Muscle of back (tissue), 11 donors: ENCODE measurements around the gene P2RY8. TPM values are rescaled to one million over a fixed set of nuclear protein-coding genes. Genes with fewer than 3 reads are reported as not detected.
A peak's percentile ranks its signal among the peaks of the same experiment; 100 is the strongest.
"Not testable (repeated sequence)": the region's sequence is repeated elsewhere in the genome, so short reads cannot be mapped to it uniquely, and the experiment has no call there.

ENCODE experiments used
- DNase-seq, 3 donors: peaks; one replicate each; pipeline versions ENCODE4 v3.0.0 to v3.0.0-alpha.2; 2013
- polyA plus RNA-seq, 10 donors: library from polyadenylated mRNA; unstranded; fragments of 120-200 nt; gene quantifications; one replicate each; pipeline ENCODE4 v1.2.1, GENCODE V29; 2013; ENCODE audit not compliant: insufficient read length in 10 of 10

P2RY8 gene
- polyA plus RNA-seq, 10 donors, result 0.17 to 5.1 (median 1.0) TPM

DNA sequence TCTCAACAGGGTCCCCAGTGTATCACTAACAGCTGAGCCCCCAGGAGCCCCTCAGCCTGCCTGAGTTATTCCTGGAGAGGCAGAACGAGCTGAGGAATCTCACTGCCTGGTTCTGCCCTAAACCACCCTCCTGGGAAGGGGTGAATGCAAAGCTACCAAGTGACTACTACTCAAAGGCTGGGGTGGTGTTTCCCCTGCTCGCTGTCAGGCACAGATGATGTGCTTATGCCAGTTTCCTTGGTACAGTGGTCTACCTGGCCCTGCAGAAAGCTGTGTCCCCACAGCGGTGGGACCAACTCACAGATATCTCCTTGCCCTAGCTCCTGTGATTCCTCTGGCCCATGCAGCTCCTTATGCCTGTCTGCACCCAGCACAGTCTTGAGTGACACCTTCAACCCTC is 48.8 kb downstream of the P2RY8 start:
- DNase-seq, result no peak

- DNase-seq, result no peak
These were observed 49.6 kb downstream of the P2RY8 start for GRCh38 chrX:1487401-1487800.

DNA sequence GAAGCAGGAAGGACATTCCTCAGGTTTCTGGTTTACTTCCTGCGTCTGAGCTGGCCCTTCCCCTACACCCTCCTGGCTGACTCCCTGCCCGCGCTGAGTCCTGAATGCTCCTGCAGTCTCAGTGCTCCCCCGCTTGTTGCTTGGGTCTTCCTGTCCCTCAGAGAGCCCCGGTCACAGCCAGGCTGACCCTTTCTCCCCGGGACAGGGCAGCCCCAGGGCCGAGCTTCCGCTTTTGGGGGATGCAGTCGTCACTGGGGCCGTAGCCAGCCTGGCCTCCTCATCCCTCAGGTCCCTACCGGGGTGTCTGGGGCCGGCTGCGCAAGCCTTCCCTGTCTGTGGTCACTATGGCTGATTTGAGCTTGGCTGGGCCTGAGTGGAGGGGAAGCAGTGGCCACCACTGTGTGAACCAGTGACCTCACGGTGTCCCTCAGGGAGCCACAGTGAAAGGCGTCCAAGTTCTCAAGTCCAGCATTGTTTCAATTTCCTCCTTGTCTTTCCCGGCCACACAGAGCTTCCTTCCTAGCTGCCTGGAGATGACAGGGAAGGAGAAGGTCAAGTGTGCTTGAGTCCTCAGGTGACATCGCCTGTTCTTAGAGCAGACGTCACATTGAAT is 50.1 kb downstream of the P2RY8 start:
- peak in 1 of 3 donors; percentile 61 for DNase-seq

DNA sequence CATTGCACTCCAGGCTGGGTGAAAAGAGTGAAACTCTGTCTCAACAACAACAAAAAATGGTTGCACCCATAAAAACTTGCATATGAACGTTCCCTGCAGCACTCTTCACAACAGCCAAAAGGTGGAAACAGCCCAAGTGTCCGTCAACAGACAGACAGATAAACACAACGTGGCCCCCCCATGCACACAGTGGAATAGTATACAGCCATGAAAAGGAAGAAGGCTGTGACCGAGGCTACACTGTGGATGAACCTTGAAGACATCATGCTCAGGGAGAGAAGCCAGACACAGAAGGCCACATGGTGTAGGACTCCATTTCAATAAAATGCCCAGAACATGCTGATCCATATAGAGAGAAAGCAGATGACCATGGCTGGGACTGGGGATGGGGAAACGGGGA is 50.8 kb downstream of the P2RY8 start:
- DNase-seq, result no peak

DNA sequence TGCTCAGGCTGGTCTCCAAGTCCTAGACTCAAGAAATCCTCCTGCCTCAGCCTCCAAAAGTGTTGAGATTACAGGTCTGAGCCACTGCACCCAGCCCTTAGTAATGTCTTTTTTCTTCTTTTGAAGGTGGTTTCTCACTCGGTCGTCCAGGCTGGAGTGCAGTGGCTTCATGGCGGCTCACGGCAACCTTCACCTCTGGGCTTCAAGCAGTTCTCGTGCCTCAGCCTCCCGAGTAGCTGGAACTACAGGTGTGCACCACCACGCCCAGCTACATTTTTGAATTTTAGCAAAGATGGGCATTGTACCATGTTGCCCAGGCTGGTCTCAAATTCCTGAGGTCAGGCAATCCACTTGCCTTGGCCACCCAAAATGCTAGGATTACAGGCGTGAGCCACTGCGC is 52.0 kb downstream of the P2RY8 start:
- no peak for DNase-seq

DNA sequence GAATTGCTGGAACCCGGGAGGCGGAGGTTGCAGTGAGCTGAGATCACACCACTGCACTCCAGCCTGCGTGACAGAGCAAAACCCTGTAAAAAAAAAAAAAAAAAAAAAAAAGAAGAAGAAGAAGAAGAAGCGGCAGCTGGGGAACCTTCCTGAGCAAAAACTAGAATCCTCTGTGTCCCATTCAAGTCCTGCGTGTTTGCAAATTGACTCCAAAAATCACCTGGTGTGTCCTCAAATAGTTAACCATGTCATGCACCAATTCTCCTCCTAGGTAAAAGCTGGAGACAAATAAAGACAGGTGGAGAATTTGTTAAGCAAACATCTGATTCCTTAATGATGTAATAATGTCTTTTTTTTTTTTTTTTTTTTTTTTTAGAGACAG is 52.4 kb downstream of the P2RY8 start:
- no peak for DNase-seq

- no peak for DNase-seq
These were observed 52.9 kb downstream of the P2RY8 start for GRCh38 chrX:1483843-1484637.

DNA sequence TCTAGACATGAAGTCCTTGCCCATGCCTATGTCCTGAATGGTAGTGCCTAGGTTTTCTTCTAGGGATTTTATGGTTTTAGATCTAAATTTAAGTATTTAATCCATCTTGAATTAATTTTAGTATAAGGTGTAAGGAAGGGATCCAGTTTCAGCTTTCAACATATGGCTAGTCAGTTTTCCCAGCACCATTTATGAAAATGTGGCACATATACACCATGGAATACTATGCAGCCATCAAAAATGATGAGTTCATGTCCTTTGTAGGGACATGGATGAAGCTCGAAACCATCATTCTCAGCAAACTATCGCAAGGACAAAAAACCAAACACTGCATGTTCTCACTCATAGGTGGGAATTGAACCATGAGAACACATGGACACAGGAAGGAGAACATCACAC is 54.5 kb downstream of the P2RY8 start:
- DNase-seq, result not testable (repeated sequence)

DNA sequence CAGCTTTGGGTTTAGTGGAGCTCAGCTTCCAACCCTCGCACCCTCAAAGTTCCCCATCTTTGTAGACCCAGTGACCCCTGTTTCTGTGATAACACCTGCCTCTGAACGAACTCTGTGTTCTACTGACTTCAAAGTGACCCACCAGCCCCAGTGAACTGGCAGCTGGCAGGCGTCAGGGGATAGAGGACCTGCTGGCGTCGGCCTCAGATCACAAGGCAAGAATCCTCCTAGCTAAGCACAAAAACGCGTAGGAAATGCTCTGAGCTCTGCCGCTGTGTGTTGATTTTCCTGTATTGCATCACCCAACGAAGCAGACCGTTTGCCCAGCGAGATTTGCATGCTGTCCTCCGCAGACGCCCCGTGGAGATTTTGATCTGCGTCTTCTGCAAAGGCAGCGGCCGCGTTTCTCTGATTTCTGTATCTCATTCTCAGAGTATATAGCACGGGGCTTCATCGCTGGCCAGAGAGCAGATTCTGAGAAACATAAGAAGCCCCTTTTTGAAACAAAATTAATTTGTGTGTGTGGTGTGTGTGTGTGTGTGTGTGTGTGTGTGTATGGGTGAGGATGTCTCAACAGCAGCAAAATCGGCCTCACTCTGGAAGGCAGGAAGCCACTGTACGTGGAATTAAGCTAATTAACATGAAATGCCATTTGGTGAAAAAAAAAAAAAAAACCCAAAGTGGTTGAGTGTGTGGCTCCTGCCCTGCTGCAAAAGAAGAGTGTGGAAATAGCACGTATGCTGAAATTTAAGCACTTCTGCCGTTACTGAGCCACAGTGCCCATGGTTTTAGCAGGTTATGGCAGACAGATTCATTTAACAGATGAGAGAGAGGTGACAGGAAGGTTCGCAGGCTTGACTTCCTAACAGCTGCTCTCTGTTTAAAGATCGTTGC is 55.1 kb downstream of the P2RY8 start:
- peak; percentile 52 to 67 (median 64) for DNase-seq

GRCh38 chrX:1480082-1480785 is 56.8 kb downstream of the P2RY8 start:
- DNase-seq, result no peak

DNA sequence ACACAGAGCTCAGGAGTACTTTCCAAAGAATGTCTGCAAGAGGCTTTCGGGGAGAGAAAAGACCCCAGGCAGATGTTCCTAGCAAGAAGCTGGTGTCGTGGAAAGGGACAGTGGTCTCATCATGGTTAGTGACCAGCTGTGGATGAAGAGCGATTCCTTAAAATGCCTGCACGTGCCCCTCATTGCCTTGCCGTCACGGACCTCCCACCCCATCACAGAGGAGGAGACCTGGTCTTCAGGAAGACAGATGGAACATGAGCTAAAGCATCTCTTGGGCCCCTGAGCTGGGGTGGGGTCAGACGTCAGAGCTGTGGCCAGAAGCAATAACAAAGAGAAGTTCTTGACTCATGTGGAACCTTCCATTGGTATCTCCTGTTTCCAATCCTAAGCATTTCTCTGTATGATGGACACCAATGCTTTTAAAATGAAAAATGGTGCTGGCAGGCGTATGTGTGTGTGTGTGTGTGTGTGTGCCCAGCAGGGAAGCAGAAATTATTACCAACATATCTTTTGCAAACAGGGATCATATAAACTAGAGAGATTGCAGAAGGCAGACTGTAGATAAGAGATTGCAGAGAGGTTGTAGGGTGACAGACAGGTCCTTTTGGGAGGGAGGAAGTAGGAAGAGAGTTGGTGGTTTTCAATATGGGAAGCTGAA is 59.1 kb downstream of the P2RY8 start:
- DNase-seq, result no peak

DNA sequence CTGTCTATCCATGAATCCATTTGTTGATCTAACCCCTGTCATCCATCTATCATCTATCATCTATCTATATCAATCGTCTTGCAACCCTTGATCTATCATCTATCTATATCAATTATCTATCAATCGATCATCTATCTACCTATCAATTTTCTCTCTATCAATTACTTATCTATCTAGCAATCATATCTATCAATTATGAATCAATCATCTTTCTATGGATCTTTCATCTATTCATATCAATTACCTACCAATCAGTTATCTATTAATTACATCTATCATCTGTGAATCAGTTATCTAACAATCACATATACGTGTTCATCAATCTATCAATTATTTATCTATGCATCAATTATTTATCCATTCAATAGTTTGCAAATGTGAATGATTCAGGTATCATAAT is 59.8 kb downstream of the P2RY8 start:
- DNase-seq, result no peak

GRCh38 chrX:1476682-1477081 is 60.3 kb downstream of the P2RY8 start:
- DNase-seq, result no peak

DNA sequence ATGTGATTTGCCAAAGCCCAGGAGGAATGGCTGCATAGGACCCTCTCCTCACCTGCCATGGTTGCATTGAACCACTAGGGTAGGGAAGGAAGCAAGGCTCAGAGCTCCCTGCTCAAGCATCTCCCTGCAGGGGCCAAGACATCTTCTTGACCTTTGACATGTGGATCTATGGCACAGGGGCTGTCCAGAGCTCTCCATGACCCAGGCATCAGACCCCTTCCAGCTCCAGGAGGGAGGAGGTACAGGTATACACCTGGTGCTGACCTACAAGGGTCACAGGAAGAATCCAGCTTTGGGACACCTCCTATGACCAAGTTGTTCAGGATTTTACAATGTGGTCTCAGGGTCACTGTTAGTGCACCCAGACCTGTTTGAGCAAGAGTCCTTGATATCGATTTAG is 61.1 kb downstream of the P2RY8 start:
- DNase-seq, result no peak

- DNase-seq, result no peak
These were observed 61.5 kb downstream of the P2RY8 start for GRCh38 chrX:1475481-1475880.

DNA sequence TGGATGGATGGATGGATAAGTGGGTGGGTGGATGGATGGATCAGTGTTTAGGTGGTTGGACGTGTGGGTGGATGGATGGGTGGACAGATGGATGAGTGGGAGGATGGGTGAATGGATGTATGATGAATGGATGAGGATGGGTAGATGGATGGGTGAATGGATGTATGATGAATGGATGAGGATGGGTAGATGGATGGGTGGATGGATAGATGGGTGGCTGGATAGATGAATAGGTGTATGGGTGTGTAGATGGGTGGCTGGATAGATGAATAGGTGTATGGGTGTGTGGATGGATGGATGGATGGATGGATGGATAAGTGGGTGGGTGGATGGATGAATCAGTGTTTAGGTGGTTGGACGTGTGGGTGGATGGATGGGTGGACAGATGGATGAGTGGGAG is 62.4 kb downstream of the P2RY8 start:
- not testable (repeated sequence) for DNase-seq

DNA sequence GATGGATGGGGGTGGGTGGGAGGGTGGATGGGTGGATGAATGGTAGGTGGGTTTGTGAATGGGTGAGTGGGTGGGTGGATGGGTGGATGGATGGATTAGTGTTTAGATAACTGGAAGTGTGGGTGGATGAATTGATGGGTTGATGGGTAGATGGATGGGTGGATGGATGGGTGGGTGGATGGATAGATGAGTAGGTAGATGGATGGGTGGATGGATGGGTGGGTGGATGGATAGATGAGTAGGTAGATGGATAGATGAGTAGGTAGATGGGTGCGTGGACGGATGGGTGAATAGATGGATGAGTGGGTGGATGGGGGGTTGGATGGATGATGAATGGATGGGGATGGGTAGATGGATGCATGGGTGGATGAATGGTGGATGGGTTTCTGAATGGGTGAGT is 64.0 kb downstream of the P2RY8 start:
- no peak for DNase-seq

DNA sequence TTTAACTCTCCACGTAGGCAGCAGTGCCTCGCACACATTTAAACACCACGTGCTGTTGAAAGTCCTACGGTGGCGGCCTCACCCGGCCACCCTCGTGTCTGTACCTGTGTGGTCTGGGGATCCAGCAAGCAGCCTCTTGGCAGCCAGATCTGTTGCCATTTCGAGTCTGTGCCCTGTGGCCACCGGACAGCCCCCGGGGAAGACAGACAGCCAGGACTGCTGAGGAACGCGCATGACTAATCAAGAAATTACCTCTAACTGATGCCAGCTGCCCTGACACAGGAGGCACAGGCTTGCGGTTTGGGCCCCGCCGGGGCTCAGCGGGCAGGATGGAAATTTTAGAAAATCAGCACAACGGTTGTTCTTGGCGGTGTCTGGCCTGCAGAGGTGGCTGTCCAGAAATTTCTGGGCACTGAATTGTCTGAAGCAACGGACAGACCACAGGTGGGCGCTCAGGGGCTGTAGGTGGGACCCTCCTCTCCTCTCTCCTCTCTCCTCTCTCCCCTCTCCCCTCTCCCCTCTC is 68.7 kb downstream of the P2RY8 start:
- no peak for DNase-seq

GRCh38 chrX:1466971-1467561 is 69.9 kb downstream of the P2RY8 start:
- DNase-seq, result no peak

GRCh38 chrX:1466232-1466661 is 70.7 kb downstream of the P2RY8 start:
- no peak for DNase-seq
